Gastroesophageal sphincter (tissue), 3 donors: ENCODE data around the gene SH3RF3.

ENCODE experiments used
- EP300 ChIP-seq: sonication (generic); formaldehyde crosslinking; IDR thresholded peaks from one replicate; pipeline ENCODE4 v1.6.1; 2017; ENCODE audit warnings: antibody characterized with exemption, mild to moderate bottlenecking
- POLR2A ChIP-seq, 2 donors: fragments of 450-650 bp; IDR thresholded peaks; one replicate each; pipeline ENCODE4 v1.6.1; 2017; ENCODE audit warnings: antibody characterized with exemption in 2 of 2, mild to moderate bottlenecking in 2 of 2, moderate library complexity in 1 of 2
- POLR2AphosphoS5 ChIP-seq: sonication (generic); formaldehyde crosslinking; IDR thresholded peaks from one replicate; pipeline ENCODE4 v1.6.1; 2017; ENCODE audit warnings: antibody characterized with exemption
- TF ChIP-seq, protein P1 (sequence below), 4 experiments: fragments of 200-600 bp in 2 of 4; fragments of 450-650 bp in 2 of 4; sonication (generic) in 1 of 4; IDR thresholded peaks; one replicate each; pipeline ENCODE4 v1.5.1; 2017 to 2019; ENCODE audit warnings: antibody characterized with exemption in 4 of 4, mild to moderate bottlenecking in 2 of 4, moderate library complexity in 2 of 4

GRCh38 chr2:109178968-109179367 lies 50.0 kb downstream of the SH3RF3 start:
- TF ChIP-seq, protein P1, sequence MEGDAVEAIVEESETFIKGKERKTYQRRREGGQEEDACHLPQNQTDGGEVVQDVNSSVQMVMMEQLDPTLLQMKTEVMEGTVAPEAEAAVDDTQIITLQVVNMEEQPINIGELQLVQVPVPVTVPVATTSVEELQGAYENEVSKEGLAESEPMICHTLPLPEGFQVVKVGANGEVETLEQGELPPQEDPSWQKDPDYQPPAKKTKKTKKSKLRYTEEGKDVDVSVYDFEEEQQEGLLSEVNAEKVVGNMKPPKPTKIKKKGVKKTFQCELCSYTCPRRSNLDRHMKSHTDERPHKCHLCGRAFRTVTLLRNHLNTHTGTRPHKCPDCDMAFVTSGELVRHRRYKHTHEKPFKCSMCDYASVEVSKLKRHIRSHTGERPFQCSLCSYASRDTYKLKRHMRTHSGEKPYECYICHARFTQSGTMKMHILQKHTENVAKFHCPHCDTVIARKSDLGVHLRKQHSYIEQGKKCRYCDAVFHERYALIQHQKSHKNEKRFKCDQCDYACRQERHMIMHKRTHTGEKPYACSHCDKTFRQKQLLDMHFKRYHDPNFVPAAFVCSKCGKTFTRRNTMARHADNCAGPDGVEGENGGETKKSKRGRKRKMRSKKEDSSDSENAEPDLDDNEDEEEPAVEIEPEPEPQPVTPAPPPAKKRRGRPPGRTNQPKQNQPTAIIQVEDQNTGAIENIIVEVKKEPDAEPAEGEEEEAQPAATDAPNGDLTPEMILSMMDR (IDR thresholded peaks at IDR 0.05): no peak
- TF ChIP-seq POLR2A (IDR thresholded peaks at IDR 0.05) (no peak), EP300 (no peak), POLR2AphosphoS5 (no peak)
